Fibroblast of skin of scalp (primary cell): Measurements from ENCODE around the gene GAREM2. TPM values are rescaled to one million over a fixed set of nuclear protein-coding genes. Genes with fewer than 3 reads are reported as not detected.
"Not testable (repeated sequence)": the region's sequence is repeated elsewhere in the genome, so short reads cannot be mapped to it uniquely, and the experiment has no call there.

Experiments used
- DNase-seq: peaks from one replicate; pipeline ENCODE4 v3.0.0-alpha.2; 2013
- polyA plus RNA-seq, 2 experiments: library from polyadenylated mRNA; unstranded; fragments of 120-200 nt; gene quantifications; one replicate each; pipeline ENCODE4 v1.2.1, GENCODE V29; 2013; ENCODE audit not compliant: insufficient read length in 2 of 2

Gene GAREM2
- polyA plus RNA-seq (2013, experiment 1 of 2; ENCODE audit: insufficient read length) = 11.1 TPM
- polyA plus RNA-seq (2013, experiment 2 of 2; ENCODE audit: insufficient read length) = 10.7 TPM

- no peak for DNase-seq
Measured at GRCh38 chr2:26172871-26173775, at the start of gene GAREM2. Gene GAREM2, plus strand, starts transcription at chr2:26173088. Its CDS starts 133 bp downstream, at chr2:26173221.

- DNase-seq = no peak
Measured at GRCh38 chr2:26123426-26123825, 49.5 kb upstream of the GAREM2 start.

- DNase-seq = peak; percentile 6
Measured at GRCh38 chr2:26126074-26126473, 46.8 kb upstream of the GAREM2 start.

- no peak for DNase-seq
Measured at GRCh38 chr2:26128176-26128575, 44.7 kb upstream of the GAREM2 start.

GRCh38 chr2:26130763-26131162 is 42.1 kb upstream of the GAREM2 start:
- DNase-seq = no peak

- no peak for DNase-seq
Measured at GRCh38 chr2:26136451-26136850, 36.4 kb upstream of the GAREM2 start.

- DNase-seq = no peak
Measured at GRCh38 chr2:26139269-26140183, 33.4 kb upstream of the GAREM2 start.

GRCh38 chr2:26141145-26141769 is 31.6 kb upstream of the GAREM2 start:
- DNase-seq = no peak

- no peak for DNase-seq
Measured at GRCh38 chr2:26144031-26144430, 28.9 kb upstream of the GAREM2 start.

GRCh38 chr2:26144953-26145680 is 27.8 kb upstream of the GAREM2 start:
- DNase-seq = peak; percentile 62

- DNase-seq = peak; percentile 24
Measured at GRCh38 chr2:26148501-26148900, 24.4 kb upstream of the GAREM2 start.

GRCh38 chr2:26150243-26150642 is 22.6 kb upstream of the GAREM2 start:
- no peak for DNase-seq

GRCh38 chr2:26157580-26157979 is 15.3 kb upstream of the GAREM2 start:
- no peak for DNase-seq

- no peak for DNase-seq
Measured at GRCh38 chr2:26161926-26162325, 11.0 kb upstream of the GAREM2 start.

GRCh38 chr2:26162963-26163362 is 9.9 kb upstream of the GAREM2 start:
- no peak for DNase-seq

GRCh38 chr2:26164231-26164630 is 8.7 kb upstream of the GAREM2 start:
- DNase-seq = no peak

GRCh38 chr2:26164641-26165211 is 8.2 kb upstream of the GAREM2 start:
- DNase-seq = no peak

GRCh38 chr2:26165403-26165802 is 7.5 kb upstream of the GAREM2 start:
- DNase-seq = no peak

GRCh38 chr2:26166541-26166940 is 6.3 kb upstream of the GAREM2 start:
- DNase-seq = not testable (repeated sequence)

- no peak for DNase-seq
Measured at GRCh38 chr2:26168785-26169184, 4.1 kb upstream of the GAREM2 start.

GRCh38 chr2:26169226-26169625 is 3.7 kb upstream of the GAREM2 start:
- DNase-seq = no peak
